HG03558 (cell line): ENCODE data around the gene USP19.

ENCODE experiments used
- ATAC-seq: cut with Tn5 transposase; IDR thresholded peaks from one replicate; pipeline ENCODE4 v1.9.1; 2021; ENCODE audit warnings: moderate number of reproducible peaks; ENCODE audit not compliant: unreplicated experiment; ENCODE audit errors: extremely low read depth

Gene USP19

GRCh38 chr3:49135499-49135898, 14.9 kb upstream of the USP19 start:
- ATAC-seq, result no peak

- no peak for ATAC-seq
Observed at GRCh38 chr3:49134471-49135265, 14.0 kb upstream of the USP19 start.

GRCh38 chr3:49133226-49133951, 12.8 kb upstream of the USP19 start:
- ATAC-seq, result no peak

DNA sequence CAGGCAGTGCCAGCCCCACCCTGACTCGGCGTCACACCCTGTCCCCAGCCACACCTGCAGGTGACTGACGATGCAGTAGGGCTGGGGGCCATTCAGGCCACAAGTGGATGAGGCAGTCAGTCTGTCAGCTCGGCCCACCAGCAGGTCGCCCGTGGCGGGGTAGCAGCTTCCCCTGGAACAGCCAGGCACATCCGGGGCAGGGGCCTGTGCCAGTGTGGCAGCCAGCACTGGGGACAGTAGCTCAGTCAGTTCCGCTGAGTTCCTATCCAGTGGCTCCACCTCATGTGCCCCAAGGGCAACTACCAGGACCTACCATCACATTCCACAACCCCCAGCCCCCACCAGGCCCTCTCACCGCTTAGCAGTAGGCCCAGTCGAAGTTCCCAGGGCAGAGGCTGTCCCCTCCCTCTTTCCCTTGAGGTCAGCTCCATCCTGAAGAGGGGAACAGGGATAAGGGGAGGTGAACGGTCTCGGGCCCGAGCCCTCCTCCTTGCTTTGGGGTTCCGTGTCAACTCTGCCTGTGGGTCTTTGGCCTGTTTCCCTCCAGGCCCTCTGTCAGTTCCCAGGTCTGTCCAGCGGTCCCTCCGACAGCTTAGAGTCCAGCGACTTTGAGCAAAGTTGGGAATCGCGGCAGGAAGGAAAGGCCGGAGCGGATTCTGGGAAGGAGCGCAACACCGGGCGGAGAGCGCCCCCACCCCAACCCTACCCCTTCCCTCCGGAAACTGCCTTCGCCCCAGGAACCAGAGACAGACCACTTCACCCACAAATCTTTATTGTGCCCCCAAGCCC, 12.0 kb upstream of the USP19 start, which contains the start of gene LAMB2:
TSS of gene LAMB2 (minus strand) at position 614 of the 789 bp plus-strand sequence. CDS start at position 431, 183 bp downstream.
- no peak for ATAC-seq

- no peak for ATAC-seq
Observed at GRCh38 chr3:49132073-49132436, 11.4 kb upstream of the USP19 start.

DNA sequence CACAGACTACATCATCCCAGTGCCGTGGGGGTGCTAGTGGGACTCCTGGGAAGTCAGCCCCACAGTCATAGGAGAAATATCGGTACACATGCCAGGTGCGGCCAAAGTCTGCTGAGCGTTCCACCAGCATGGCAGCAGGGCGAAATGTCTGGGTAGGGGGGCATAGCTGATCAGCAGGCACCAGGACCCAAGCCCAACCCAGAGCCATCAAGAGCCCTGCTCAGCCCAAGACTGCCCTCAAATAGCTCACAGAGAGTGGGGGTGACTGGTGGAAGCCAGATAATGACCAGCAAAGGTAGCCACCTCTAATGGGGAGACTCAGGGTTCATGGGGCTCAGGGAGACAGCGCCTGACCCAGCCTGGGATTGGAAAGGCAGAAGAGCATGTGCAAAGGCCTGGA, 11.0 kb upstream of the USP19 start:
- no peak for ATAC-seq

DNA sequence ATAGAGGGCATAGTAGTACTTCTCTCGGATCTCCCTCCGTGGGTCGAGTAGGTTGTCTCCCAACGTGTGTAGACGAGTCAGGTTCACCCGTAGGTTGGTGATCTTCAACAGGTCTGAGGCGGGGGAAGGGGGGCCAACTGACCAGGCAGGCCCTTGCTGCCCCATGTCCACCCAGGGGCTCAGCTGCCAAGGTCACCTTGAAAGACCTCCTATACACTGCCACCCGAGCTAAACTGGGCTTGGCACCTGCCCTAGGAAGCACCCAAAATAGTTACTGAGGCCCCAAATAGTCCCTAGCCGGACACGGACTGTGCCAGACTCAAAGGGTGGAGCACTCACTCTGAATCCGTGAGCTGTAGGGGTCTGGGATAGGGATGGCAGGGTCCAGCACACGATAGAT, 10.4 kb upstream of the USP19 start:
- no peak for ATAC-seq

DNA sequence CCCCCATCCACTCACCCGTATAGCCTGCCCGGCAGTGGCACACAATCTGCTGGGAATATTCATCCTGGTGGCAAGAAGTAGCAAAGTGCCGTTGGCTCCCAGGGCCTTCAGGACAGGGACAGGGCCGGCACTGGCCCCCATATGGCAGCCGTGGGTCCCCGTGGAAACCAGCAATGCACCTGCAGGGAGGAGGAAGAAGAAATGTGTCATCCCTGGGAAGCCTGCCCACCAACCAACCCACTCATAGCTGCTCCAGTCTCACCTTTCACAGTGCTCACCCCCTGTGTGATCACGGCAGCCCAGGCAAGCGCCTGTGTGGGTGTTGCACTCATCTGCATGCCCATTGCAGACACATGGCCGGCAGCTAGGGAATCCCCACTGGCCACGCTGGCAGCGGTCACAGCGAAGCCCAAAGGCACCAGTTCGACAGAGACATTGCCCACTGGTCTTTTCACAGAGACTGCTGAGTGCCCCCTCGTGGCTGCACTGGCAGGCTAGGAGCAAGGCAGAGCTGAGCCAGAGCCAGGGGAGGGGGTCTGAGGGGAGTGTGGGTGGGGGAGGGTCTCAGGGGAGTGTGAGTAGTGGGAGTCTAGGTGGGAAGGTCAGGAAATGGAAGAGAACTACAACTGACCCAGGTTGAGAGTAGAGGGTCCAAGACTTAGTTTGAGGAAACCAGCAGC, 4.5 kb upstream of the USP19 start:
- no peak for ATAC-seq

DNA sequence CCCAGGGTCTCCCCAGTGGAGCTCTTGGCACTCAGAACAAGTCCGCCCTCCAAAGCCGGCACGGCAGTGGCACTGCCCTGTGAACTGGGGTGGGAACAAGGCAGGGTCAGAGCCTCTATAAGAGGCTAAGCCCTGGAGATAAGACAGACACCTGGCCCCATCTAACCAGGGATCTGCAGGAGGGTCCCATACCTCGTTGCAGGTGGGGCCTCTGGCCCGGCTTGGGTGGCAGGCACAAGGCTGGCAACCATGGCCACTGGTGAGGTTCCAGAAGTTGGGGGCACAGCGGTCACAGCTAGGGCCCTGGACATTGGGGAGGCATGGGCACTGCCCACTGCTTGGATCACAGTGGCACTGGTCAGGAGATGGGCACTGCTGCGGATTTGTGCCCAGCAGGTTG, 3.6 kb upstream of the USP19 start:
- no peak for ATAC-seq

DNA sequence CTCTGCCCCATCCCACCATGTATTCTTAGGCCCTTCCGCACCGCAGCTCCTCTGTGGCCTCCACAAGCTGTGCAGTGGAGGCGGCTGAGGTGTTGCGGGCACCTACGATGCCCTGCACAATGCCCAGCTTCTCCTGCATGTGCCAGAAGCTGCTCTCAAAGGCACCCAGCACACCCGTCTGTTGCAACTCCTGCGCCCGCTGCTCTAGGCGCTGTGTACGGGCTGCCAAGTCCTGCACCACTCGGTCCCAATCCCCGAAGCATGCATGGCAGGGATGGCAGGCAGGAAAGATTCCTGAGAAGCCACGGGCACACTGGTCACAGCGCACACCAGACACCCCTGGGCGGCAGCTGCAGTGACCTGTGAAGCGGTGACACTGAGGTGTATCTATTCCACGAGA, 3.1 kb upstream of the USP19 start:
- no peak for ATAC-seq

DNA sequence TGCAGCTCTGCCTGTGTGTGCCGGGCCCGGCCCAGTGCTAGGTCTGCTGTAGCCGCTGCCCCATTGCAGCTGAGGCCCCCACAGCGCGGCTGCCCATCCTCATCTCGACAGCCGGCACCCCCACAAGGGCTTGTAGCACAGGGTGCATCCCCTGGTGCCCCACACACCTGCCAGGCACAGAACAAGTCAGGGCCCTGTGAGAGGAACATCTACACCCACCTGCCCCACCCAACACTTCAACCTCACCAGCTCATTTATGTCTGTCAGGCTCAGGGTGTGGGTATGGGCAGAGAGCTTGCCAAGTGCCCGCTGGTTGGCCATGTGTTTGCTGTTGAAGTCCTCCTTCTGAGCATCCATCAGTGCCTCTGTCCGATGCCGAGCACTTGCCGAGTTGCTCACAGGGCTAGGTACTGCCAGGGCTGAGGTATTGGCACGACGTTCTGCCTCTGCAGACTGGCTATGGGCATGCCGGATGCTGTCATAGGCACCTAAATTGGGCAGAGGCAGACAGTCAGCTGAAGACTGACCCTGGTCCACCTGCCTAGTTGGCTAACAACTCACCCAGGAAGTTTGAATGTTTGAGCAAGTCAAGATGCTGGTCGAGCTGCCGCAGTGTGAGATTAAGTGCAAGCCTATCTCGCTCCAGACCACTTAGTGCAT, 2.4 kb upstream of the USP19 start:
- no peak for ATAC-seq

- ATAC-seq, result no peak
Observed at GRCh38 chr3:49122451-49122850, 1.8 kb upstream of the USP19 start.

GRCh38 chr3:49122022-49122421, 1.4 kb upstream of the USP19 start:
- ATAC-seq, result no peak

- no peak for ATAC-seq
Observed at GRCh38 chr3:49121132-49121736, 611 bp upstream of the USP19 start.

GRCh38 chr3:49120096-49120437, 556 bp downstream of the USP19 start:
- ATAC-seq, result no peak

- no peak for ATAC-seq
Observed at GRCh38 chr3:49119439-49119838, 1.2 kb downstream of the USP19 start.

DNA sequence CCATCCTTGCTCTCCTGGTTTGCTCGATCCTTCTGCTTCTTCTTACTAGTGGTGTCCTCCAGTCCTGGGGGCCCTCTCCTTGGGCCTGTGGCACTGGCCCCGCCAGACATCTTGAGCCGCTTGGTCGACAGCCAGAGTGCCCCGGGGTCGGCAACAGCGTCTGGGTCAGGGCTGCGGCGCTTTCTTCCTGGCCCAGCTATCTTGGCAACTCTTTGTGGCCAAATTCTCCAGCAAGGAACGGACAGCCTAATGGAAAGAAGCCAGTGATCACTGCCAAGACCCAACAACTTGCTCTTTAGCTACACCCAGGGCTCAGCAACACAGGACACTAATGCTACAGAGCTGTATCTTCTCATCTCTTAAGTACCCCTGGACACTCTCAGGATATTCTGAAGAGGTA, 1.6 kb downstream of the USP19 start:
- ATAC-seq, result no peak

- ATAC-seq, result no peak
Observed at GRCh38 chr3:49112262-49112661, 8.4 kb downstream of the USP19 start.

DNA sequence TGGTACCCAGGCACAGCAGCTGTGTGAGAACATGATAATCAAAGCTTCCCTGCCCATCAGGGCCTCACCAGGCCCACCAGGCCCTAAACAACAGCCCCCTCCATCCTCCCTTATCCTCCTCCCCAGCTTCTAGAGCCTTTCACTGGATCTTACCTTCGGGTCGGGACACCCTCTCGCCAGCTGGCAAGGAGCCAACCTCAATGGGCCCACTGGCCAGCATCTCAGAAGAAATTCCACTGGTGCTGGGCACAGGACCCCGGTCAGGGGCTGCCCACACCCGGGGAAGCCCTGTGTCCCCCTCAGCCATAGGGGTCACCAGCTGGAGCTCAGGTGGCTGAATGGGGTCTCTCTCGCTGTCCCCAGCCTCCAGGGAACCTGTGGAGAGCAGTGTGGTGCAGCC, 9.3 kb downstream of the USP19 start:
- ATAC-seq, result no peak

GRCh38 chr3:49110780-49111179, 9.8 kb downstream of the USP19 start:
- ATAC-seq, result no peak
